Smooth muscle cell (in vitro differentiated cells): ENCODE data around the gene NKPD1. TPM values are rescaled to one million over a fixed set of nuclear protein-coding genes. Genes with fewer than 3 reads are reported as not detected.
A peak's percentile ranks its signal among the peaks of the same experiment; 100 is the strongest.

Experiments used
- DNase-seq: peaks from one replicate; lab custom pipeline; 2025; ENCODE audit not compliant: unreplicated experiment; lab: John Stamatoyannopoulos, UW
- H2AFZ ChIP-seq: fragments of 200-600 bp; sonication (generic); 2 replicates; pipeline ENCODE4 v1.6.0; 2016; ENCODE audit warnings: antibody characterized with exemption, low read depth, mild to moderate bottlenecking
- H3F3A ChIP-seq: fragments of 200-600 bp; sonication (generic); 2 replicates; pipeline ENCODE4 v1.6.0; 2017; ENCODE audit warnings: antibody characterized with exemption, low read depth
- H3K27ac ChIP-seq: fragments of 200-600 bp; sonication (generic); 2 replicates; pipeline ENCODE4 v1.5.1; 2016; ENCODE audit warnings: low read depth, mild to moderate bottlenecking
- H3K27me3 ChIP-seq: fragments of 200-600 bp; sonication (generic); 2 replicates; pipeline ENCODE4 v1.6.1; 2016; ENCODE audit warnings: low read depth, mild to moderate bottlenecking
- H3K36me3 ChIP-seq: fragments of 200-600 bp; sonication (generic); 2 replicates; pipeline ENCODE4 v1.5.1; 2016; ENCODE audit warnings: low read depth
- H3K4me1 ChIP-seq: fragments of 200-600 bp; sonication (generic); 2 replicates; pipeline ENCODE4 v1.5.1; 2016; ENCODE audit warnings: low read depth
- H3K4me2 ChIP-seq: fragments of 200-600 bp; sonication (generic); 2 replicates; pipeline ENCODE4 v1.6.0; 2016; ENCODE audit warnings: mild to moderate bottlenecking
- H3K4me3 ChIP-seq: fragments of 200-600 bp; sonication (generic); 2 replicates; pipeline ENCODE4 v1.5.1; 2016; ENCODE audit warnings: mild to moderate bottlenecking
- H3K79me2 ChIP-seq: fragments of 200-600 bp; sonication (generic); 2 replicates; pipeline ENCODE4 v1.6.0; 2016; ENCODE audit warnings: low read depth, mild to moderate bottlenecking
- H3K9ac ChIP-seq: fragments of 200-600 bp; sonication (generic); 2 replicates; pipeline ENCODE4 v1.6.0; 2016; ENCODE audit warnings: low read depth
- H3K9me3 ChIP-seq: fragments of 200-600 bp; sonication (generic); replicated peaks from 2 replicates; pipeline ENCODE4 v1.5.1; 2016; ENCODE audit warnings: low read depth
- H4K20me1 ChIP-seq: fragments of 200-600 bp; sonication (generic); 2 replicates; pipeline ENCODE4 v1.6.0; 2016; ENCODE audit warnings: low read depth
- CTCF ChIP-seq: fragments of 200-600 bp; sonication (generic); IDR thresholded peaks from 2 replicates; pipeline ENCODE4 v1.5.1; 2017; ENCODE audit warnings: borderline replicate concordance, mild to moderate bottlenecking, antibody characterized with exemption; ENCODE audit not compliant: insufficient read depth, poor library complexity, severe bottlenecking
- WGBS: methylation state at CpG from one replicate; pipeline ENCODE4 v1.1.7; 2016; ENCODE audit warnings: low lambda C conversion rate; 5-methylcytosine and 5-hydroxymethylcytosine counted together
- polyA plus RNA-seq: library from polyadenylated mRNA; unstranded; fragments of >200 nt; fragmentation: Nextera tagmentation; extraction: Ambion mirVana; gene quantifications from 2 replicates; pipeline ENCODE4 v1.2.1, GENCODE V29; 2016
- total RNA-seq: library from RNA; depleted of rRNA; stranded (reverse); fragments of >200 nt; gene quantifications from 2 replicates; pipeline ENCODE4 v1.2.3, GENCODE V29; 2014

NKPD1 gene
- total and polyA plus RNA-seq, 2 experiments from 2014 or later: 0.13 to 1.6 TPM

GRCh38 chr19:45154064-45154827 is 6.5 kb downstream of the NKPD1 start:
- Histone ChIP-seq H3K27me3 (peaks cover 29% of the 10 kb centered on the region), H3K9ac (no peak overlapping the region), H3K27ac (no peak overlapping the region), H3K79me2 (no peaks in the 10 kb centered on the region), H3K36me3 (no peaks in the 10 kb centered on the region), H3K9me3 (no peaks in the 10 kb centered on the region), H3K4me2 (peak overlapping the region; percentile 79), H4K20me1 (peaks cover 13% of the 10 kb centered on the region), H3K4me1 (peaks cover 10% of the 10 kb centered on the region), H2AFZ (no peak overlapping the region), H3F3A (no peaks in the 10 kb centered on the region), H3K4me3 (peak overlapping the region; percentile 27)
- no peak for DNase-seq
- TF ChIP-seq CTCF: no peak
- 34% methylated on average over 19 of the region's 19 CpGs for WGBS

- H3K27ac ChIP-seq: no peak overlapping the region
- peak; percentile 9 for DNase-seq
- no peak overlapping the region for H2AFZ ChIP-seq
- WGBS: 16% methylated on average over 62 of the region's 69 CpGs
- H4K20me1 ChIP-seq: peaks cover 13% of the 10 kb centered on the region
- H3F3A ChIP-seq: no peaks in the 10 kb centered on the region
- H3K4me1 ChIP-seq: peaks cover 10% of the 10 kb centered on the region
- no peak for TF ChIP-seq CTCF
- peak overlapping the region; percentile 27 for H3K4me3 ChIP-seq
- no peaks in the 10 kb centered on the region for H3K36me3 ChIP-seq
- H3K27me3 ChIP-seq: peaks cover 29% of the 10 kb centered on the region
- no peak overlapping the region for H3K9ac ChIP-seq
- H3K4me2 ChIP-seq: peak overlapping the region; percentile 79
- no peaks in the 10 kb centered on the region for H3K79me2 ChIP-seq
- H3K9me3 ChIP-seq: no peaks in the 10 kb centered on the region
Observed at GRCh38 chr19:45153339-45154063, 7.3 kb downstream of the NKPD1 start.

GRCh38 chr19:45152504-45153338 is 8.1 kb downstream of the NKPD1 start:
- Histone ChIP-seq H4K20me1 (peaks cover 13% of the 10 kb centered on the region), H3K79me2 (no peaks in the 10 kb centered on the region), H3K27ac (no peak overlapping the region), H3K27me3 (peaks cover 29% of the 10 kb centered on the region), H3K9ac (no peak overlapping the region), H3K4me3 (peak overlapping the region; percentile 11), H3K36me3 (no peaks in the 10 kb centered on the region), H3K4me1 (peaks cover 10% of the 10 kb centered on the region), H2AFZ (no peak overlapping the region), H3K9me3 (no peaks in the 10 kb centered on the region), H3K4me2 (peak overlapping the region; percentile 79), H3F3A (no peaks in the 10 kb centered on the region)
- DNase-seq: no peak
- WGBS: 33% methylated on average over 91 of the region's 91 CpGs
- TF ChIP-seq CTCF: no peak
